AG08396 (cell line): Measurements from ENCODE around the gene RUVBL2.

Experiments
- DNase-seq: peaks from one replicate; pipeline ENCODE4 v3.0.0; 2012; ENCODE audit warnings: low spot score, mixed read lengths

Gene RUVBL2

DNA sequence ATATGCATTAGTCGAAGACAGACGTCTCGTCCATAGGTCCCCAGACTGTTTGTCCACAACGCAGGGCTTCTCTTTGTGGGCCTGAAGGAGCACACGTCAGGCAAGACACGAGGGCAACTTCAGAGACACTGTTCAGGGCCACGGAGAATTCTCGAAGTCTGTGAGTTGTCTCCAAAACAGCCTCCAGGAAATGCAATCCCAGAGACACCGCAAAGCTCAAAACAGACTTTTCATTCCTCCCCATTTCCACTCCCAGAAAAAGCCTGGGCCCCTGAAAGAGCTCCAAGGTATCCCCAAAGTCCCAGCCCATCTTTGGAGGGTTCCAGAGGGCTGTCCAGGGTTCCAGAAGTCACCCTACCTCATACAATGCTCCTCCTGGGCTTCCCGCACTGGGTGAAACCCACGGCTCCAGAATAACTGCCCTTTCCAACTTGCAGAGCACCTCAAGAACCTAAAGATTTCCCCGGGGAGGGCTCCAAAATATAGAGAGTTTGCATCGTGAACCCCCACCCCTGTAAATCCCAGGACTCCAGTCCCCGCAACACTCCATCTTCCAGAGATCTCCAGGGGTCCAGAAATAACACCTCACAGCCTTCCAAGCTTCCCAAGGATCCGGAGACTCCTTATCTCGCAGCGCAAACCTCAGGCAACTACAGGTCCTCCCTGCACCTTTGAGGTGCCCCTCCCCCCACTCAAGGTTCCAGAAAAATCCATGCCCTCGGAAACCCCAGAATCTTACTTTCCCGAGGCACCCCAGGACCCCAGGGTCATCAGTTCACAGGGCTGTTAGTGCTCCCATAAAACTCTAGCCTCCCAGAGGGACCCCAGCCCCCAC is 29.3 kb upstream of the RUVBL2 start:
- no peak for DNase-seq

DNA sequence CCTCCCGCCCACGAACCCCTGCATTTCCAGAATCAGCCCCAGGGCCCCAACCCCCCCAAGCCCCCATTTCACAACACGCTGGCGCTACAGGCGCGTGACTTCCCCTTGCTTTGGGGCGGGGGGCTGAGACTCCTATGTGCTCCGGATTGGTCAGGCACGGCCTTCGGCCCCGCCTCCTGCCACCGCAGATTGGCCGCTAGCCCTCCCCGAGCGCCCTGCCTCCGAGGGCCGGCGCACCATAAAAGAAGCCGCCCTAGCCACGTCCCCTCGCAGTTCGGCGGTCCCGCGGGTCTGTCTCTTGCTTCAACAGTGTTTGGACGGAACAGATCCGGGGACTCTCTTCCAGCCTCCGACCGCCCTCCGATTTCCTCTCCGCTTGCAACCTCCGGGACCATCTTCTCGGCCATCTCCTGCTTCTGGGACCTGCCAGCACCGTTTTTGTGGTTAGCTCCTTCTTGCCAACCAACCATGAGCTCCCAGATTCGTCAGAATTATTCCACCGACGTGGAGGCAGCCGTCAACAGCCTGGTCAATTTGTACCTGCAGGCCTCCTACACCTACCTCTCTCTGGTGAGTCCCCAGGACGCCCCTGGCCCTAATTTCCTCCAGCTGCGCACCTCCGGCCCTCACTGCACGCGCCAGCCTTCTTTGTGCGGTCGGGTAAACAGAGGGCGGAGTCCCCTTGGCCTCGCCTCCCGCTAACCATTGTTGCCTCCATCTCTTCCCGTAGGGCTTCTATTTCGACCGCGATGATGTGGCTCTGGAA is 28.5 kb upstream of the RUVBL2 start, which contains the start of gene FTL:
Gene FTL, plus strand, starts transcription at position 270 of the 766 bp plus-strand sequence. Its CDS starts 199 bp downstream, at position 469.
- peak; percentile 97 for DNase-seq

DNA sequence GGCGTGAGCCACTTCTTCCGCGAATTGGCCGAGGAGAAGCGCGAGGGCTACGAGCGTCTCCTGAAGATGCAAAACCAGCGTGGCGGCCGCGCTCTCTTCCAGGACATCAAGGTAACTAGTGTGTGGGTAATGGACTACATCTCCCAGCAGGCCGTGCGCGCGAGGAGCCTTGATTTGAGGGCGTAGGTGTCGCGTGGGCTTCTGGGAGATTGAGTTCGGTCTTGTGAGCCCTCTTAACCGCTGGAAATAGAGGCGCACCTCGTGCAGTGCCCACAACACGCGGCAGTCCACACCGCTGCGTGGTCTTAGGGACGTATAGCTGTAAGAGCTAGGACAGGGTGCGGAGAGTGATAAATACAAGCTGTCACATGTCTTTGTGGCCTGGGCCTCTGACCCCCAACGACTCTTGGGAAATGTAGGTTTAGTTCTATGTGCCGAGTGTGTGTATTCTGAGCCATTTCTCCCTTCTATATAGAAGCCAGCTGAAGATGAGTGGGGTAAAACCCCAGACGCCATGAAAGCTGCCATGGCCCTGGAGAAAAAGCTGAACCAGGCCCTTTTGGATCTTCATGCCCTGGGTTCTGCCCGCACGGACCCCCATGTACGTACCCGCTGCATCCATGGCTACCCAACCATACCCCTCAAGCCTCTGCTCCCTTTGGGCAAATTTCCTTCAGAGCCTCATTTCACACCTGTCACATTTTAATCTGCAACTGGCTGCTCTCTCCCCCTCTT is 27.7 kb upstream of the RUVBL2 start:
- no peak for DNase-seq

DNA sequence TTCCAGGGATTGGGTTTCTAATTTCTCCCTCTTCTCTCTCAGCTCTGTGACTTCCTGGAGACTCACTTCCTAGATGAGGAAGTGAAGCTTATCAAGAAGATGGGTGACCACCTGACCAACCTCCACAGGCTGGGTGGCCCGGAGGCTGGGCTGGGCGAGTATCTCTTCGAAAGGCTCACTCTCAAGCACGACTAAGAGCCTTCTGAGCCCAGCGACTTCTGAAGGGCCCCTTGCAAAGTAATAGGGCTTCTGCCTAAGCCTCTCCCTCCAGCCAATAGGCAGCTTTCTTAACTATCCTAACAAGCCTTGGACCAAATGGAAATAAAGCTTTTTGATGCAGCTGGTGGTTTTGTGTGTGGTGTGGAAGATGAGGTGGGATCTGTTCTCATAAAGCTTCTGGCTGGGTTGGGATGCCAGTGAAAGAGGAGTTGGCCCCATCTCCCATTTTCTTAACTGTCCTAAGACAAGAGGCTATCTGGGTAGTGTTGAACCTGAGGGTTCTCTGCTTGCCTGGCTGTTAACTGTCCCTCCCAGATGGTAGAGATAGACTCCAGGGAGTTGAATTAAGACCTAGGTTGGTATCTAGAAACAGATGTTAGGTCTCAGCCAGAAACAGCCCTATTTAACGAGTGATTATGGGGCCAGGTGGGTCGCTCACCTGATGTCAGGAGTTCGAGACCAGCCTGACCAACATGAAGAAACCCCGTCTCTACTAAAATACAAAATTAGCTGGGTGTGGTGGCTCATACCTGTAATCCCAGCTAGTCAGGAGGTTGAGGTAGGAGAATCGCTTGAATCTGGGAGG is 26.9 kb upstream of the RUVBL2 start:
- DNase-seq = no peak

DNA sequence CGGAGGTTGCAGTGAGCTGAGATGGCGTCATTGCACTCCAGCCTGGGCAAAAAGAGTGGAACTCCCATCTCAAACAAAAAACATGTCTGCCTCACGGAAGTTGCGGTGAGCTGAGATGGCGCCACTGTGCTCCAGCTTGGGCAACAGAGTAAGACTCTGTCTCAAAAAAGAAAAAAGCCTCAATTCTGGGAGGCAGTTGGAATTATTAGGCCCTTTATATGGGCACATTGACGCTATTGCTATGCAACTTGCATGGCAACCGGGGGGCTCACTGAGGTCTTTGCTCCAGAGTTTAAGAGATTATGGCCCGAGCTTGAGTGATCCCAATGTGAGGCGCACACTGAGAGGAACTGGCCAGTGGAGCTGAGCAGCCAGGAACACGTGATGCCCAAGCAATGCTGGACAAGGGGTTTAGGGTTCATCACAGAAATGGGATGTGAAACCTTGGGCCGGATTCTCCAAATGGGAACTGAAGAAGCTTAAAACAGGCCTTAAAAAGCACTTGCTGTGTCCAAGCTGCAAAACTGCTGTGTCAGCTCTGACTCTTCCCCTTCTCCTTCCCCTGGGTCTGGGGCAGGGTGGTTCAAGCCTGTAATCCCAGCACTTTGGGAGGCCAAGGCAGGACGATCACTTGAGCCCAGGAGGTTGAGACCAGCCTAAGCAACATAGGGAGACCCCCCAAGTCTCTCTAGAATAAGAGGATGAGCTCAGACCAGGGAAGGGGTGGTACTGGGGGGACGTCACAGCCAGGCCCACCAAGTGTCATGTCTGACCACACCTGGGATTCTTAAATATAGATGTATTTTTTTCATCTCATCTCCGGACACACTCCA is 26.1 kb upstream of the RUVBL2 start:
- DNase-seq = no peak

DNA sequence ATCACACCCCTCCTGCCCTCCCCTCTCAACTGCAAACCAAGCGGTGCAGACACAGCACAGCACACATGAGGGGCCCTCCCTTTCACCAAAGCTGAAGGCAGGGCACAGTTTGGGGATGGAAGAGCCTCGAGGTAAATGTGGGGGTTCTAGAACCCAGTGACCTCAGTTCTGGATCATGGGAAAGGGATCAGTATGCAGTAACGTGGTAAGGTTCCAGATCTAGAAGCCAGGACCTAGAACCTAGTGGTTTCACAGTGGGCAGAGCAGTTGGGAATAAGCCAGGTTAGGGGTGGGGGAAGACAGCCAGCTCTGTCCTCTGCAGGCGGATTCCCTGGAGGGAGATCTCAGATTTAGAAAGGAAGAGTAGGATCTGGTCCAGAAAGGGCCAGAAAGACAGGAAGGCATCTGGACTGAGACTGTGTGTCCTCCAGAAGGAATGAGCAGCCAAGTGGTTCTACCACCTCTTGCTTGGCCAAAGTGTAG is 25.5 kb upstream of the RUVBL2 start:
- no peak for DNase-seq

DNA sequence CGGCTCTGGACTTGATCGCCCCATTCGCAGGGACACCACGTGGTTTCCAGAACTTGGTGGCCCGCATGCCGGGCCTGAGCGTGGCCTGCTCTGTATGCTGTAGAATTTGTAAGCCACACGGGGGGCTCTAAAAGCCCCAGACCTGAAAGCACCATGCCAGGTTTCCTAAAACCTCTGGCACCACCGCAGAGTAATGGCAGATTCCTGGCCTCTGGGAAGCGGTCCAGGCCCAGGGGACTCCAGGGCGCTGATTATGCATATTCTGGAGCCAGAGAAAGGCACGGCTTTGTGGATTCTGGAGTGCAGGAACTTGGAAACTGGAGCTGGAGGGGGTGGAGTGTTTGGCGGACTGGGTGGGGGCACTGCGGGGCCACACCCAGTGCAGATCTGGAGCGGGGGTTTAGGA is 24.9 kb upstream of the RUVBL2 start:
- no peak for DNase-seq

DNA sequence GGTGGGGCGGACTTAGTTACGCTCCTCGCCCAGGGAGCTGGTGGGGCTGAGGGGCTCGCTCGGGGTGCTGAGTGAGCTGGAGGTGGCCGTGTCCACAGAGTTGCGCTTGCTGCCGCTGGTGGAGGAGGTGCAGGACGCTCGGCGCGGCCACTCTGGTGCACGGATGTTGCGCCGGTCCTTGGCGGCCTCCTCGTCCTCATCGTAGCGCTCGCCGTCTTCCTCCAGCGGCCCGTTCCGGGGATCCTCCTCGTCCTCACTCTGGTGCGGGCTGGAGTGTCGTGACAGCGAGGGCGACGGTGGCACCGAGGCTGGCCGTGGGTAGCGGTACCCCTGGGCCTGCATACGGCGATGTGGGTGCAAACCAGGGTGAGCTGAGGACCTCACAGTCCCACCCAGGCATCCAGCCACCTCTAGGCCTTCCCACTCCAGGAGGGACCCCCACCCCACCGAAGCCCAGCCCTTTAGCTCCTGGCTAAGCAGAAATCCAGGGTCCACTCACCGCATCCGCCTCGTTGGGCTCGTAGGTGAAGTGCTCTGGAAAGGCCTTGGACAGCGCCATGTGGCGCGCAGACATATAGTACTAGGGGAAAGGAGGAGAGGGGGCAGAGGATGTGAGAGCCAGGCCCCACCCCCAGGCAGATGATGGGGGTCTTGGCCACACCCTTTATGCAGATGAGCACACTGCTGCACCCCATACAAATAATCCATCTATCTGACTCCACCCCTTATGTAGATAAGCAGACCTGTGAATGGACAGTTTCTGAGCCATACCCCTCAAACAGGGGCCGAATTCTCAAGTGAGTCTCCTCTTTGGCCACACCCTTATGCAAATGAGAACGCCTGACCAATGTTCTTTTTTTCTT is 24.2 kb upstream of the RUVBL2 start:
- DNase-seq = no peak

DNA sequence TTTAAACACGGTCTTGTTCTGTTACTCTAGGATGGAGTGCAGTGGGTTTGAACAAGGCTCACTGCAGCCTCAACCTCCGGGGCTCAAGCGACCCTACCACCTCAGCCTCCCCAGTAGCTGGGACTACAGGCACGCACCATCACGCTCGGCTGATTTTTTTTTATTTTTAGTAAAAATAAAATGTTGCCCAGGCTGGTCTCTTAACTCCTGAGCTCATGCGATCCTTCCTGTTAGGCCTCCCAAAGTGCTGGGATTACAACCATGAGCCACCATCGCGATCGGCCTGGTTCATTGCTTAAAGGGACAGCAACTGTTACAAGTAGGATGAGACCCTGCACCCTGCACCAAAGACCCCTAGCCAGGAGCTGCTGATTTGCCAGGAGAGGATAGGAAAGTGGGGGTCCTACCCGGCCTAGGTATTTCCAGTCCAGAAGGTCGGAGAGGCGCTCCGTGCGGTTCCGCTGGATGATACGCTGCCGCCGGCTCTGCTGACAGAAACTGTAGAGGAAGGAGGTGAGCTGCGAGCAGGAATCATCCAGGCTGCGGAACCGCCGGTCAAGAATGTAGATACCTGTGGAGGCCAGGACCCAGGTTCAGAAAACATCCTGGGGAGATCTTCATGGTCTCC is 23.4 kb upstream of the RUVBL2 start:
- no peak for DNase-seq

DNA sequence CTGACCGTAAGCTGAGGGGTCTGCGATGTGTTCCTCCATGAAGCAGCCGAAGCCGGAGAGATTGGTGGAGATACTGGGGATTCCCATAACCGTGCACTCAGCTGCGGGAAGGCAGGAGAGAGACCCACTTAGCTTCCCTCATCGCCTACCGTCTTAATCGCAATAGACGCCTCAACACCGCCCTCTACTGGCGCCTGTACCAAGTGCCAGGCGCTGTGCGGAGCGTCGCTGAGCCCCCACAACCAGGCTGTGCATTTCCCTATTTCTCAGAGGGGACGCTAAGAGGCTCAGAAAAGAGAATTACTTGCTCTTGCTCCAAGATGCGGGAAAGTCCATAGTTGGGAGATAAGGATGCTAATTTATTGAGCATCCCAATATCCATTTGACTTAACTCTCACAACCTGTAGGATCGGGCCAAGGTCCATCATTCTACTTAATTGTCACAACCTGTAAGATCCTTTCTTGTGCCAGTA is 22.7 kb upstream of the RUVBL2 start:
- peak; percentile 76 for DNase-seq

DNA sequence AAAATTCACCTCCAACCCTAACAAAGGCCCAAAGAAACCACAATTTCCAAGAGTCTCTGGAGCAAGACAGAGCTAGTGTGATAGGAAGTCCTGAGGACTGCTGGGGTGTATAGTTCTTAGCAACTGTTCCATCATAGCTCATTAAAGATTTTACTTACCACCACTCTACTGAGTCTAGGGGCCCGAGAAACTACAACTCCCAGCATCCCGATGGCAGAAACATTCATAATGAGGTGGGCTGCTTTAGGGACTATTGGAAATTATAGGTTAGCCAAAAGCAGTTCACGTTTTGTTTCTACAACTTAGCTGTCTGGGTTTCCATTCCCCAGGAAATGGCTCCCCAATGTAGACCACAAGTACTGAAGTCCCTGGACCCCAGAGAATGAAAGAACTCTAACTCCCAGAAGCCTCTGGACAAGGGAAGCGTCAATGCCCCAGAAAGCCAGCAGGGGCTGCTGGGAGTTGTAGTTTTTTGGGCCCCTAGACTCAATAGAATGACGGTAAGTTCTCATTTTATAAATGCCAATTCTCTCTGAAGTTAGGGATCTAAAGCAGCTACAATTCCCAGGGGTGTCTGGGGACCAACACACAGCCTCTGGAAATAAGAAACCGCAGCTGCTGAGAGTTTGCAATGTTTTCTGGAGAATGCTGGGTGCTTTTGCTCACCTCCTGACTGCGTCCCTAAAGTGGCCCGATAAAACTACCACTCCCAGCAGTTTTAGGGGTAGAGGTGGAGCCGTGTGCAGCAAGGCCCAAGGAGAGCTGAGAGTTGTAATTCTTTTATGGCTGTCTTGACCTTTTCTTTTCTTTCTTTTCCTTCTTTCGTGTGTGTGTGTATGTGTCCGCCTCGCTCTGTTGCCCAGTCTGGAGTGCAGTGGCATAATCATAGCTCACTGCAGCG is 17.5 kb upstream of the RUVBL2 start:
- no peak for DNase-seq

DNA sequence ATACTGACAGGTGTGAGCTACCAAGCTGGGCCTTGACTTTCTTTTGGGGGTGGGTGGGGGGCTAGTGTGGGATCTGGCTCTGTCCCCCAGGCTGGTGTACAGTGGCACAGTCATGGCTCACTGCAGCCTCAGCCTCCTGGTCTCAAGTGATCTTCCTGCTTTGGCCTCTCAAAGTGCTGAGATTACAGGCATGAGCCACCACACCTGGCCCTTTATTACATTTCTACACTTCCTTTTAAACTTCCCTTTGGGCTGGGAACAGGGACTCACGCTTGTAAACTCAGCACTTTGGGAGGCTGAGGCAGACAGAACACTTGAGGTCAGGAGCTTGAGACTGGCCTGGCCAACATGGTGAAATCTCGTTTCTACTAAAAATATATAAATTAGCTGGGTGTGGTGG is 16.6 kb upstream of the RUVBL2 start:
- DNase-seq = no peak

DNA sequence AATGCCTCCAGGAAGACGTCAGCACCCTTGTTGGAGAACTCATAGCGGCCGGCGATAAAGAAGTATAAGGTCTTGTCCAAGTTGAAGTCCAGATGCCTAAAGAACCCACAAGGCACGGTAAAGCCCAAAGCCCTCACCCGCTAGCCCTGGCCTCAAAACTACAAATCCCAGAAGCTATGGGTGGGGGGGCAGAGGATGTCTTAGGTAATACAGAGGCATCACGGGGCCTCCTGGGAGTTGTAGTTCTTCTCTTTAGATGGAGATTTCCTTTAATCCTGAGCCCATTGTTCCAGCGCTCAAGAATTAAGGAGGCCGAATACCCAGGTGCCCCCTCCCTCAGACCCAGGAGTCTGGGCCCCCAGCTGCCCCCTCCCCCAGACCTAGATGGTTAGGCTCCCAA is 11.4 kb upstream of the RUVBL2 start:
- no peak for DNase-seq

DNA sequence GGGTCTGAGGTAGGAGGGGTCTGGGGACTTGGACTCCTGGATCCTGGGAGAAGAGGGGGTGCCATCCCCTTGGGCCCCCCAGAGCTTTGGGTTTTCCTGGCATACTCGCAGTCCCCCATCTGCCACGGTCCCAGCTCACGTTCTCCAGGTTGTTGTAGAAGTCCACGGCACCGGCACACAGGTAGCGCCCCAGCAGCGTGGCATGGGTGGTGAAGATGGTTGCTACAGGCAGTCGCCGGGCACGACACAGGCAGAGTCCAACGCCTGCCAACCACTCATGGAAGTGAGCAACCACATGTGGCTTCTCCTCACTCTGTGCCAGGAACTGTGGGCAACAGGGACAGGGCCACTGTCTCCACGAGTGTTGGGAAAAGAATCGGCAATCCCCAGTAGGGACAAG is 8.0 kb upstream of the RUVBL2 start:
- no peak for DNase-seq

DNA sequence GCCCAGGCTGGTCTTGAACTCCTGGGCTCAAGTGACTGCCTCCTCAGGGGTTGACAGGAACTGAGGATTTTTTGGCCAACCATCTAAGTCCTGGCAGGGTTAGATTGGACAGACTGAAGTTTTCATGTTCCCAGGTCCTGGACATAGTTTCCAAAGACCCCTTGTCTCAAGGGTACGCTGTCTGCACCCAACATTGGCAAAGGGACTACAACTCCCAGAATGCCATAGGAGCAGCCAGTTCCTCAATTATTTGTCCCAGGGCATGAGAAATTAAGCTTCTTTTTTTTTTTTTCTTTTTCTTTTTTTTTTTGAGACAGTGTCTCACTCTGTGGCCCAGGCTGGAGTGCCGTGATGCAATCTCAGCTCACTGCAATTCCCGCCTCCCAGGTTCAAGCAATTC is 7.5 kb upstream of the RUVBL2 start:
- DNase-seq = no peak

DNA sequence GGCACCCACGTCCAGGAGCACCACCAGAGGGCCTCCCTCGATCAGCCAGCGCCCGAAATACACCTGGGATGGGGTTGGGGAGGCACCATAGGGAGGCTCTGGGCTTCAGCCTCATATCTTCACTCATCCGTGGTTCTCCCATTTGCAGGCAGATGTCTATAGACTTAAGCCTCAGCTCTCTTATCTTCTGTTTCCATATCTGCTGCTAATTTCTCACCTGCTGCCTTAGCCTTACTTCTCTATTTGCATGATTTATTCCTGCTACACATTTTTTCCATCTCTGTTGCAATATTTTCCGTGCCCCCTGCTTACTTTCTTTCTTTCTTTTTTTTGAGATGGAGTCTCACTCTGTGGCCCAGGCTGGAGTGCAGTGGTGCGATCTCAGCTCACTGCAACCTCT is 6.4 kb upstream of the RUVBL2 start:
- no peak for DNase-seq

DNA sequence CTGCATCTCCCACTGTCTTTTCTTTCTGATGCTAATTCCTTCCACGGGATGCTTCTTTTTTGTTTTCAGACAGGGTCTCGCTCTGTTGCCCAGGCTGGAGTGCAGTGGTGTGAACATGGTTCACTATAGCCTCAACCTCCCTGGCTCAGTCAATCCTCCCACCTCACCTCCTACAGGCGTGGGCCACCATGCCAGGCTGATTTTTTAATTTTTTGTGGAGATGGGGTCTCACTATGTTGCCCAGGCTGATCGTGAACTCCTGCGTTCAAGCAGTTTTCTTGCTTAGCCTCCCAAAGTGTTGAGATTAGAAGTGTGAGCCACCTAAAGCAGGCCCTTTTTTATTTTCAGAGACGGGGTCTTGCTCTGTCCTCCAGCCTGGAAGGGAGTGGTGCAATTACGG is 5.4 kb upstream of the RUVBL2 start:
- DNase-seq = no peak

DNA sequence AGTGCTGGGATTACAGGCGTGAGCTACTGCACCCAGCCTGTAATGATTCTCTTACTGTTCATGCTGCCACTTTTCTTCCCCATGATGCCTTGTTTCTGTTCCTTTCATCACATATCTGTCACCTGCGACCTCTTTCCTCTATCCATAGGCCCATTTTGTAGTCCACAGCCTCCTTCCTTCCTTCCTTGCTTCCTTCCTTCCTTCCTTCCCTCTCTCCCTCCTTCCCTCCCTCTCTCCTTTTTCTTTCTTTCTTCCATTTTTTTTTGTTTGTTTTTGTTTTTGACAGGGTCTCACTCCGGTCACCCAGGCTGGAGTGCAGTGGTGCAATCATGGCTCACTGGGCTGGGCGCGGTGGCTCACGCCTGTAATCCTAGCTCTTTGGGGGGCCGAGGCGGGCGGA is 4.8 kb upstream of the RUVBL2 start:
- no peak for DNase-seq
